Common myeloid progenitor, CD34-positive (primary cell): ENCODE data around the gene KCNMA1.

Experiments used
- CTCF ChIA-PET: fragments of 350-600 bp; sonication (Branson Sonifier 250); formaldehyde crosslinking; loops from one replicate; lab custom pipeline; 2021; ENCODE audit warnings: antibody characterized with exemption; lab: Charles Lee
- POLR2A ChIA-PET: fragments of 350-600 bp; sonication (Branson Sonifier 250); formaldehyde crosslinking; loops from one replicate; lab custom pipeline; 2021; ENCODE audit warnings: antibody characterized with exemption; lab: Charles Lee
- DNase-seq, 3 donors: peaks; one replicate each; pipeline versions ENCODE4 v3.0.0 to v3.0.0-alpha.2; 2013
- H3K27ac ChIP-seq, 2 experiments: 1 replicate in 1 of 2; 2 replicates in 1 of 2; pipeline ENCODE4 v1.7.0; 2013; ENCODE audit warnings: inconsistent platforms in 2 of 2, low read length in 2 of 2, mild to moderate bottlenecking in 2 of 2, low read depth in 1 of 2, moderate library complexity in 1 of 2; ENCODE audit not compliant: severe bottlenecking in 2 of 2, insufficient read depth in 1 of 2, poor library complexity in 1 of 2
- H3K27me3 ChIP-seq, 5 experiments: replicated peaks in 2 of 5; 1 replicate in 3 of 5; 2 replicates in 2 of 5; pipeline versions ENCODE4 v1.6.1 to v1.7.0; 2013; ENCODE audit warnings: low read length in 4 of 5, mild to moderate bottlenecking in 2 of 5, moderate library complexity in 2 of 5, inconsistent platforms in 1 of 5; ENCODE audit not compliant: insufficient read depth in 5 of 5, control insufficient read depth in 4 of 5
- H3K36me3 ChIP-seq, 4 experiments: 1 replicate in 2 of 4; 2 replicates in 2 of 4; pipeline versions ENCODE4 v1.6.1 to v1.7.0; 2013; ENCODE audit warnings: low read length in 3 of 4, control low read depth in 1 of 4, mild to moderate bottlenecking in 1 of 4; ENCODE audit not compliant: control insufficient read depth in 4 of 4, insufficient read depth in 4 of 4
- H3K4me1 ChIP-seq, 4 experiments: 1 replicate in 3 of 4; 2 replicates in 1 of 4; pipeline versions ENCODE4 v1.6.1 to v1.7.1; 2013; ENCODE audit warnings: low read length in 3 of 4, mild to moderate bottlenecking in 3 of 4, control low read depth in 1 of 4, inconsistent platforms in 1 of 4, moderate library complexity in 1 of 4; ENCODE audit not compliant: control insufficient read depth in 4 of 4, insufficient read depth in 4 of 4; ENCODE audit errors: control extremely low read depth in 1 of 4
- H3K4me3 ChIP-seq, 7 experiments: 1 replicate in 4 of 7; 2 replicates in 3 of 7; pipeline versions ENCODE4 v1.5.1 to v1.7.0; 2013; ENCODE audit warnings: mild to moderate bottlenecking in 7 of 7, low read length in 6 of 7, moderate library complexity in 6 of 7, inconsistent platforms in 2 of 7, low read depth in 2 of 7, control low read depth in 1 of 7; ENCODE audit not compliant: insufficient read depth in 4 of 7, control insufficient read depth in 1 of 7; ENCODE audit errors: extremely low read depth in 1 of 7
- H3K9me3 ChIP-seq, 5 experiments: 1 replicate in 4 of 5; 2 replicates in 1 of 5; pipeline versions ENCODE4 v1.6.1 to v1.7.1; 2013; ENCODE audit warnings: low read length in 4 of 5, mild to moderate bottlenecking in 2 of 5, inconsistent platforms in 1 of 5, low read depth in 1 of 5, moderate library complexity in 1 of 5; ENCODE audit not compliant: control insufficient read depth in 4 of 5, insufficient read depth in 2 of 5; ENCODE audit errors: control extremely low read depth in 1 of 5
- WGBS: methylation state at CpG from one replicate; pipeline ENCODE4 v1.1.5; 2013; ENCODE audit not compliant: insufficient coverage; 5-methylcytosine and 5-hydroxymethylcytosine counted together

The KCNMA1 gene

DNA sequence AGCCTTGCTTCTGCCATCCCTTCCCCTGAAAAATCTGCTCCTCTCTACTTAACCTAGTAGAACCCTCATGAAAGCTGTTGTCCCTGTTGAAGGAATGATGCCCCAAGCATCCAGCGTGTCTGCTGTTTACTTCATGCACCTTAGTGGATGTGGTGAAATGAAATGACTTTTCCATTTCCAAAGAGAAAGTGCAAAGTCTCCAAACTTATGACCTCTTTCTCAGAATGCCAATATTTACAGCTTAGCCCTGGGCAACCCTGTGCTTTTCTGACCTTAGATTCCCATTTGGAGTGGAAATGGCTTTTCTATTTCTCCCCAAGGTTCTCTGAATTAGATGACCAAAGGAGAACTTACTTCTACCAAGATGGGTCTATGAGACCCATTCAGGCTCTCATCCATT, 256.9 kb downstream of the KCNMA1 start:
- Histone ChIP-seq H3K4me3 (no peak overlapping the region), H3K36me3 (no peaks in the 10 kb centered on the region), H3K27me3 (peaks cover 7 to 51% (median 16%) of the 10 kb centered on the region in 5 experiments), H3K4me1 (peaks cover 2 to 9% (median 8%) of the 10 kb centered on the region in 4 experiments), H3K9me3 (no peaks in the 10 kb centered on the region), H3K27ac (no peak overlapping the region)
- POLR2A ChIA-PET: no interaction called here
- no CpG with 5 or more reads among the region's 1 CpG for WGBS
- no peak for DNase-seq
- CTCF ChIA-PET: interaction anchor here (0.9 to 2.1 kb wide), 2 partner anchors 12 to 33 kb away, joined by 3 to 4 read pairs; no protein-coding TSS in a partner anchor

DNA sequence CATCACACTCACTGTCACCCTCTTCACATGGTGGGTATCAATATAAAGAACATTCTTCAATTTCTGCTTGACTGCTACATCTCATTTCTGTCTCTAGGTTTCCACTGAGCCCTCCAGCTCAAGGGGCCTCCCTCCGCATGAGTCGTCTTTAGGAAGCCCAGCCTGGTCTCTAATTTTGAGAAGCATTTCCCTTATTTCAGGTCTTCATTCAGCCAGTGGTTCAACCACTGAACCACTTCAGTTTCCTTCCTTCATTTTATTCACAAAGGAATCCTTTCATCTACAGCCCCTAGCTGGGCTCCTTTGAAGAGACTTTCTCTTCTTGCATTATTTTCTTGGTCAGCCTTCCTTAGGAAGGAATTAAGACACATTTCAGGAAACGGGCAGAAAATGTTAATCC, 257.4 kb downstream of the KCNMA1 start:
- peak; percentile 16 to 76 (median 74) for DNase-seq
- H3K4me3 ChIP-seq: no peak overlapping the region
- H3K27me3 ChIP-seq: peaks cover 6 to 53% (median 16%) of the 10 kb centered on the region in 5 experiments
- ChIA-PET POLR2A (no interaction called here), CTCF (interaction anchor here (0.8 to 2.1 kb wide), 3 partner anchors 10 to 12 kb away, joined by 3 to 6 read pairs (median 4); no protein-coding TSS in a partner anchor)
- 0% methylated on average over 2 of the region's 3 CpGs for WGBS
- H3K9me3 ChIP-seq: no peaks in the 10 kb centered on the region
- H3K36me3 ChIP-seq: no peaks in the 10 kb centered on the region
- peaks cover 2 to 9% (median 8%) of the 10 kb centered on the region in 4 experiments for H3K4me1 ChIP-seq
- H3K27ac ChIP-seq: no peak overlapping the region

DNA sequence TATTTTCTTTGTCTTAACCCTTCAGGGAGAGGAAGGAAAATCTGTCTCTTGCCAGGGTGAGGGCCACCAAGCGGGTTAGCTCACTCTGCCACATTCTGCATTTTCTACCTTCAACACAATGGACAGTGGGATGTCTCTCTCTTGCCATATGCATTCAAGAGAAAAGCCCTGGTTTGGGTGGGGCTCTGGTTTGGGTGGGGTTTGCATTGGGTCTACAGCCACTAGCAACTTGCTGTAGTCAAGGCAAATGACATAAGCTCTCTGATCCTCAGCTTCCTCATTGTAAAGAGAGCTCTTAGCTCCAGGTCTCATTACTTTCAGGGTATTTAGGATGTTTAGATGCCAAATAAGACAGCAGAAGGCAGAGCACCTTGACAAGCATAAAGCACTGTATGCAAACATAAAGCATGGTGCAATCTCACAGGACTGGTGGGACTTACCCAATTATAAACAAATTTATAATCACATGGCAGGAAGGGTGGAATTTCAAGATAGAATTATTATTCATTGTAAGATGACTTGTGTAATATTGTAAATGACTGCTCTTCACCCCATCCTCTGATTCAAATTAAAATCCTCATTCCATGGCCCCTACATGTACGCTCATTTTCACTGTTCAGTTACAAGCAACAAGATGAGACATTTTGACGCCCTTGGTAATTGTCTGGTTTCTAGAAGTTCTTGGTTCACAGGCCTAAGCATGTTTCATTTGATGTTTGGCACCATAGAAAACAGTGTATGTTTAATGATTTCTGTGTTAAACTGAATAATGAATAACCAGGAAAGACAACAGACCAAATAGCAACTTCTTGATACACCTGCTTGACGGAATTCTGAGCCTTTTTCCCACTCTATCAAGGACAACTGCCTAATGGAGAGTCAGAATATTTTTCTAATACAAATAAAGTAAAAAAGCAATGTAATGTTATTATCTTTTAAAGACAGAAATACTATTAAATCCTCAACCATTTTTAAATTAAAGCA, 258.9 kb downstream of the KCNMA1 start:
- Histone ChIP-seq H3K27ac (no peak overlapping the region), H3K4me3 (no peak overlapping the region), H3K36me3 (no peaks in the 10 kb centered on the region), H3K27me3 (peaks cover 6 to 46% (median 13%) of the 10 kb centered on the region in 5 experiments), H3K9me3 (no peaks in the 10 kb centered on the region), H3K4me1 (peaks cover 2 to 9% (median 8%) of the 10 kb centered on the region in 4 experiments)
- WGBS: 90% methylated on average over 2 of the region's 4 CpGs
- DNase-seq: no peak
- CTCF ChIA-PET: interaction anchor here (1.3 kb wide), 1 partner anchor 12 kb away, joined by 6 read pairs; no protein-coding TSS in a partner anchor
- POLR2A ChIA-PET: no interaction called here

DNA sequence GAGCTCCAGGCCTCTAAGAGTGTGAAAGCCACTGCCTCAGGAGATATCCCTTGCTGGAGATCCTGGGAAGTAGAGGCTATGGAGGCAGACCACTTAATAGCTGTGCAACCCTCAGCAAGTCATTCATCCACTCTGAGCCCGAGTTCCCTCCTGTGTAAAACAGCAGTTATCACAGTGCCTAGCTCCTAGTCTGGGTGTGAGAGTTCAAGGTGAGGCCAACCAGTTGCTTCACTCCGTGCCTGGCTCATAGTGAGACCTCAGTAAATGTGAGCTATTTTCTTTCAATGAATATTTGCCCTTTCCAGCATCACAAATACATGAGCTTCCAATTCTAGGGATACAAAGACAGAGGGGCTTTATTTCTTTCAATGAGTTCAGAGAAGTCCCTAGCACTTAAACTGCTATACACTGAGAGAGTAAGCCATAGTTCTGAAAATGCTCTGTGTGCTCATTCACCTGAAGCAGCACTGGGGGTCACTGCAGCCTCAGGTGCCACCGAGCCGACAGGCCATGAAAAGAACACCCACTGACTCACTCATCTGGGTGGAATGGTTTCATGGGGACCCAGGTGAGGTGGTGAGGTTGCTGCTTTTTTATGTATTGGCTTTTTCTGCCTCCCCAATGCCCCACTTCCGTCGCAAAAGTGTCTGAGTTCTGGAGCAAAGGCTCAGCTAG, 259.8 kb downstream of the KCNMA1 start:
- CTCF ChIA-PET: no interaction called here

DNA sequence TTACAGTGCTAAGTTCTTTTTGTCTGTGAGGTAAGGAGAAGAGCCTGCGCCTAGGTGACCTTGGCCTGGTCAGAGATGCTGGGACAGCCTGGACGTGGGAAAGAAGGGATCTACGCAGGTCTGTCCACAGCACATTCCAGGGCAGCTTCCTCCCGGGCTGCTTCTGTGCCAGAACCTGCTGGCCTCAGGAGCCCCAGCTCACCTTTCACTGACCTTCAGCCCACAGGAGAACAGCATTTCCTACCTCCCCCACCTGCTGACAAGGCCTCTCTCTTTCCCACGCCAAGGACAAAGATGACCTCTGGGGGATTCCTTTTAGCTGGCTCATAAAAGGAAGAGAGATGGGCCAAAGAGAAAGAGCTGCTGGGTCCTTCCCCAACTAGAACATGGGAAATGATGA, 260.6 kb downstream of the KCNMA1 start:
- WGBS: 100% methylated on average over 3 of the region's 5 CpGs
- ChIA-PET CTCF (interaction anchor here (0.5 kb wide), 1 partner anchor 236 kb away, joined by 3 read pairs; no protein-coding TSS in a partner anchor), POLR2A (no interaction called here)
- H3K27me3 ChIP-seq: peaks cover 3 to 50% (median 17%) of the 10 kb centered on the region in 5 experiments
- no peak for DNase-seq
- H3K4me1 ChIP-seq: peaks cover 2 to 9% (median 8%) of the 10 kb centered on the region in 4 experiments
- no peaks in the 10 kb centered on the region for H3K9me3 ChIP-seq
- H3K27ac ChIP-seq: no peak overlapping the region
- H3K4me3 ChIP-seq: no peak overlapping the region
- H3K36me3 ChIP-seq: no peaks in the 10 kb centered on the region

More for the DNA sequence above, 259.8 kb downstream of the KCNMA1 start:
- Histone ChIP-seq H3K4me1 (peaks cover 2 to 9% (median 8%) of the 10 kb centered on the region in 4 experiments), H3K27me3 (peaks cover 6 to 46% (median 15%) of the 10 kb centered on the region in 5 experiments), H3K9me3 (no peaks in the 10 kb centered on the region), H3K36me3 (no peaks in the 10 kb centered on the region), H3K27ac (no peak overlapping the region), H3K4me3 (no peak overlapping the region)
- WGBS: 88% methylated on average over 5 of the region's 6 CpGs
- DNase-seq: no peak
- POLR2A ChIA-PET: no interaction called here

DNA sequence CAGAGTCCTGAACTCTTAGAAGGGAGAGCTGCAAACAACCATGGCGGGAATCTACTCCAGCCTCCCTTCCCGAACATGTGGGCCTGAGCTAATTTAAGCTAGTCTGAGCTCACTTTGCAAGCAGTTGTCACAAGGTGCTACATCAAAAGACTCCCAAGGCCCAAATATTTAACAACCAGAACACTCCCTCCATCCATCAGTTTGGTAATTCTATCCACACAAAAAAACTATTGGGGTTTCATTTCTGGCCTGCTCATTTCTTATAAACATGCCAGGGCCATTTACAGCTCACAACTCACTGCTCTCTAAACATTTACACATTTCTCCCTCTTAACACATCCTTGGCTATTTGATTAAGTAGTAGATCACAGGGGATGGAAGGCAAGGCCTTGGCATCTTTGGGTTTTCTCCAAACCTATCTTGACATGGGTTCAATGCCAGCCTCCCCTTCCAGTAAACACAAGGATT, 263.4 kb downstream of the KCNMA1 start:
- WGBS: 92% methylated on average over 2 of the region's 2 CpGs
- H3K27me3 ChIP-seq: peaks cover 0 to 46% (median 16%) of the 10 kb centered on the region in 5 experiments
- no peak overlapping the region for H3K27ac ChIP-seq
- H3K9me3 ChIP-seq: peaks cover 0 to under 1% (median 0%) of the 10 kb centered on the region in 5 experiments
- ChIA-PET CTCF (interaction anchor here (1.5 kb wide), 1 partner anchor 10 kb away, joined by 3 read pairs; no protein-coding TSS in a partner anchor), POLR2A (no interaction called here)
- no peak for DNase-seq
- no peak overlapping the region for H3K4me3 ChIP-seq
- H3K4me1 ChIP-seq: no peaks in the 10 kb centered on the region
- H3K36me3 ChIP-seq: no peaks in the 10 kb centered on the region
